Ovary (tissue), 9 donors: ENCODE results near the gene PDE4D. TPM values are rescaled to one million over a fixed set of nuclear protein-coding genes. Genes with fewer than 3 reads are reported as not detected.

Experiments used
- DNase-seq, 5 donors: peaks; one replicate each; pipeline ENCODE4 v3.0.0-alpha.2; 2019 to 2020
- H3K27ac ChIP-seq, 2 donors: fragments of 200-600 bp; one replicate each; pipeline versions ENCODE4 v1.5.1 to v1.8.0; 2019 to 2022
- H3K27me3 ChIP-seq: fragments of 200-600 bp; one replicate; pipeline ENCODE4 v1.8.0; 2022
- H3K36me3 ChIP-seq: fragments of 200-600 bp; sonication (generic); one replicate; pipeline ENCODE4 v1.5.1; 2019
- H3K4me1 ChIP-seq: one replicate; pipeline ENCODE4 v1.8.1; 2013; ENCODE audit warnings: mild to moderate bottlenecking, moderate library complexity; ENCODE audit not compliant: insufficient read depth
- H3K4me3 ChIP-seq: fragments of 200-600 bp; sonication (generic); one replicate; pipeline ENCODE4 v1.5.1; 2017
- H3K9me3 ChIP-seq, 2 donors: fragments of 200-600 bp in 1 of 2; sonication (generic) in 1 of 2; one replicate each; pipeline versions ENCODE4 v1.5.1 to v1.8.1; 2013 to 2019; ENCODE audit warnings: mild to moderate bottlenecking in 1 of 2, moderate library complexity in 1 of 2
- CTCF ChIP-seq, 3 donors: fragments of 450-650 bp in 2 of 3; fragments of 200-600 bp in 1 of 3; IDR thresholded peaks; one replicate each; pipeline versions ENCODE4 v1.5.1 to v1.8.0; 2016 to 2022; ENCODE audit warnings: antibody characterized with exemption in 3 of 3, mild to moderate bottlenecking in 1 of 3
- EP300 ChIP-seq: sonication (generic); formaldehyde crosslinking; IDR thresholded peaks from one replicate; pipeline ENCODE4 v1.6.1; 2017; ENCODE audit warnings: antibody characterized with exemption
- POLR2A ChIP-seq: fragments of 450-650 bp; IDR thresholded peaks from one replicate; pipeline ENCODE4 v1.6.1; 2017; ENCODE audit warnings: antibody characterized with exemption, mild to moderate bottlenecking, moderate library complexity
- WGBS, 3 donors: extraction: QIAGEN DNeasy Blood & Tissue Kit in 1 of 3; methylation state at CpG; one replicate each; pipeline versions ENCODE4 v1.1.5 to v1.1.7; 2013 to 2017; 5-methylcytosine and 5-hydroxymethylcytosine counted together
- intact Hi-C, 4 donors: fragments of 100-400 bp; cut with DNase I; formaldehyde crosslinking; loops; one replicate each; pipeline versions ENCODE4 v1.11.0 to v1.15.1; 2022 to 2023
- polyA plus RNA-seq, 2 donors: library from polyadenylated mRNA; stranded (reverse); fragments of 200-250 nt in 1 of 2; fragments of 350-450 nt in 1 of 2; fragmentation: Illumina TruSeq in 1 of 2; extraction: RNeasy Lipid Tissue Mini Kit (QIAGEN cat#74804) in 1 of 2; gene quantifications; one replicate each; pipeline ENCODE4 v1.2.3, GENCODE V29; 2013 to 2014
- total RNA-seq, 7 donors: library from RNA; depleted of rRNA in 2 of 7; stranded (reverse); fragments of >200 nt in 2 of 7; fragmentation: NEBNext Ultra II Directional in 3 of 7; extraction: Animal tissue kit (Norgen Biotek cat#: 25700) in 3 of 7; gene quantifications; one replicate each; pipeline versions ENCODE4 v1.1.0 to v1.2.4, GENCODE V29; 2016 to 2023
- donor health status: DM: no; HTN: no; CAD: no; lungs with moderate emphysema.
- donor health status: DM: no; HTN: no; CAD: no.
- donor health status: Bipolar disorder and iron deficiency.
- donor health status: DM: yes; HTN: yes; CAD: no.
- donor health status: DM: no; HTN: no; CAD: no.
- donor health status: DM: yes; HTN: yes; CAD: no.

PDE4D gene
- total and polyA plus RNA-seq, 9 donors, result 1.3 to 67.6 (median 8.4) TPM

- intact Hi-C loops, result no loop called here
- Histone ChIP-seq H3K4me3 (no peak overlapping the region), H3K27me3 (no peaks in the 10 kb centered on the region), H3K36me3 (no peaks in the 10 kb centered on the region), H3K27ac (no peak overlapping the region), H3K4me1 (no peaks in the 10 kb centered on the region), H3K9me3 (no peaks in the 10 kb centered on the region)
- 86 to 89% (median 87%) methylated on average over 4 of the region's 4 CpGs for WGBS, 3 donors
- no peak for TF ChIP-seq POLR2A
- TF ChIP-seq EP300, result no peak
- TF ChIP-seq CTCF (IDR thresholded peaks at IDR 0.05), result no peak
- no peak for DNase-seq
Measured at GRCh38 chr5:58932057-58932612, 961.4 kb downstream of the PDE4D start.

- TF ChIP-seq EP300 (no peak), CTCF (IDR thresholded peaks at IDR 0.05) (no peak), POLR2A (no peak)
- 75 to 84% (median 77%) methylated on average over 3 of the region's 3 CpGs for WGBS, 3 donors
- Histone ChIP-seq H3K4me1 (no peaks in the 10 kb centered on the region), H3K36me3 (no peaks in the 10 kb centered on the region), H3K27me3 (no peaks in the 10 kb centered on the region), H3K9me3 (no peaks in the 10 kb centered on the region), H3K27ac (no peak overlapping the region), H3K4me3 (no peak overlapping the region)
- no peak for DNase-seq
- intact Hi-C loops, result no loop called here
Measured at GRCh38 chr5:58930520-58930919, 963.0 kb downstream of the PDE4D start.

- no peaks in the 10 kb centered on the region for H3K9me3 ChIP-seq
Measured at GRCh38 chr5:58929726-58930125, 963.8 kb downstream of the PDE4D start.

GRCh38 chr5:58927938-58928337 lies 965.6 kb downstream of the PDE4D start:
- Histone ChIP-seq H3K4me1 (no peaks in the 10 kb centered on the region), H3K9me3 (no peaks in the 10 kb centered on the region), H3K27ac (no peak overlapping the region), H3K27me3 (no peaks in the 10 kb centered on the region), H3K4me3 (no peak overlapping the region), H3K36me3 (no peaks in the 10 kb centered on the region)
- no peak for DNase-seq
- WGBS, 3 donors, result 92 to 99% (median 97%) methylated on average over 2 of the region's 2 CpGs
- no peak for TF ChIP-seq CTCF (IDR thresholded peaks at IDR 0.05)
- TF ChIP-seq POLR2A, result no peak
- TF ChIP-seq EP300, result no peak
- intact Hi-C loops, result no loop called here

More at GRCh38 chr5:58929726-58930125, 963.8 kb downstream of the PDE4D start:
- Histone ChIP-seq H3K4me3 (no peak overlapping the region), H3K27me3 (no peaks in the 10 kb centered on the region), H3K4me1 (no peaks in the 10 kb centered on the region), H3K27ac (no peak overlapping the region), H3K36me3 (no peaks in the 10 kb centered on the region)
- intact Hi-C loops, result no loop called here
- TF ChIP-seq CTCF (IDR thresholded peaks at IDR 0.05) (no peak), POLR2A (no peak), EP300 (no peak)
- DNase-seq, result no peak
- 68 to 88% (median 78%) methylated on average over 1 of the region's 1 CpG for WGBS, 3 donors
